ENCODE data around the gene ENAH.

- TF ChIP-seq POLR2A (IDR thresholded peaks at IDR 0.05; ENCODE audit: low read depth) = no peak
- TF ChIP-seq, protein P1, sequence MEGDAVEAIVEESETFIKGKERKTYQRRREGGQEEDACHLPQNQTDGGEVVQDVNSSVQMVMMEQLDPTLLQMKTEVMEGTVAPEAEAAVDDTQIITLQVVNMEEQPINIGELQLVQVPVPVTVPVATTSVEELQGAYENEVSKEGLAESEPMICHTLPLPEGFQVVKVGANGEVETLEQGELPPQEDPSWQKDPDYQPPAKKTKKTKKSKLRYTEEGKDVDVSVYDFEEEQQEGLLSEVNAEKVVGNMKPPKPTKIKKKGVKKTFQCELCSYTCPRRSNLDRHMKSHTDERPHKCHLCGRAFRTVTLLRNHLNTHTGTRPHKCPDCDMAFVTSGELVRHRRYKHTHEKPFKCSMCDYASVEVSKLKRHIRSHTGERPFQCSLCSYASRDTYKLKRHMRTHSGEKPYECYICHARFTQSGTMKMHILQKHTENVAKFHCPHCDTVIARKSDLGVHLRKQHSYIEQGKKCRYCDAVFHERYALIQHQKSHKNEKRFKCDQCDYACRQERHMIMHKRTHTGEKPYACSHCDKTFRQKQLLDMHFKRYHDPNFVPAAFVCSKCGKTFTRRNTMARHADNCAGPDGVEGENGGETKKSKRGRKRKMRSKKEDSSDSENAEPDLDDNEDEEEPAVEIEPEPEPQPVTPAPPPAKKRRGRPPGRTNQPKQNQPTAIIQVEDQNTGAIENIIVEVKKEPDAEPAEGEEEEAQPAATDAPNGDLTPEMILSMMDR (IDR thresholded peaks at IDR 0.05) = no peak
- TF ChIP-seq POLR2AphosphoS5 (IDR thresholded peaks at IDR 0.05) = no peak
- TF ChIP-seq EP300 (IDR thresholded peaks at IDR 0.05) = no peak
Observed at GRCh38 chr1:225651376-225651871, 1.5 kb downstream of the ENAH start.
